HEK293 (cell line): ENCODE data around the gene CLDN16.

Experiments
- CTCF ChIA-PET: fragments of 350-600 bp; formaldehyde crosslinking; extraction: SDS; loops from one replicate; lab custom pipeline; 2021; ENCODE audit warnings: antibody characterized with exemption; lab: Yijun Ruan, JAX
- POLR2A ChIA-PET: fragments of 300-600 bp; formaldehyde crosslinking; extraction: SDS; loops from one replicate; lab custom pipeline; 2020; ENCODE audit warnings: antibody characterized with exemption, inconsistent platforms; lab: Yijun Ruan, JAX
- H3K27ac ChIP-seq: fragments of 200-500 bp; sonication (Bioruptor generic); 2 replicates; pipeline ENCODE4 v1.5.1; 2014; ENCODE audit warnings: low read depth, low read length, control low read depth, inconsistent platforms; ENCODE audit errors: extremely low read depth
- H3K36me3 ChIP-seq, 2 experiments: fragments of 200-500 bp in 1 of 2; sonication (Bioruptor generic) in 1 of 2; 1 replicate in 1 of 2; 2 replicates in 1 of 2; pipeline ENCODE4 v1.5.1; 2014 to 2017; ENCODE audit warnings: inconsistent platforms in 2 of 2, low read length in 2 of 2; ENCODE audit not compliant: control insufficient read depth in 2 of 2, insufficient read depth in 1 of 2
- H3K4me1 ChIP-seq: fragments of 200-500 bp; sonication (Bioruptor generic); 2 replicates; pipeline ENCODE4 v1.5.1; 2014; ENCODE audit warnings: mild to moderate bottlenecking, low read length, inconsistent platforms; ENCODE audit not compliant: control insufficient read depth, insufficient read depth
- H3K4me3 ChIP-seq: 2 replicates; pipeline ENCODE4 v1.5.1; 2011; ENCODE audit warnings: low read depth, mild to moderate bottlenecking, control low read depth, low read length, moderate library complexity
- H3K9me3 ChIP-seq: fragments of 200-500 bp; sonication (Bioruptor generic); 2 replicates; pipeline ENCODE4 v1.5.1; 2014; ENCODE audit warnings: low read depth, low read length, inconsistent platforms; ENCODE audit not compliant: control insufficient read depth, insufficient read depth
- BCL11B ChIP-seq: fragments of 450-650 bp; formaldehyde crosslinking; IDR thresholded peaks from 2 replicates; pipeline ENCODE4 v1.5.1; 2016; ENCODE audit warnings: low read depth, missing biosample characterization, missing genetic modification characterization
- OVOL3 ChIP-seq: fragments of 450-650 bp; formaldehyde crosslinking; IDR thresholded peaks from 2 replicates; pipeline ENCODE4 v1.5.1; 2016; ENCODE audit warnings: missing biosample characterization, missing genetic modification characterization
- ZBTB26 ChIP-seq: fragments of 450-650 bp; formaldehyde crosslinking; optimal IDR thresholded peaks from 2 replicates; pipeline ENCODE3; 2016; ENCODE audit warnings: missing biosample characterization, mild to moderate bottlenecking, missing genetic modification characterization
- ZNF133 ChIP-seq: fragments of 450-650 bp; formaldehyde crosslinking; IDR thresholded peaks from 2 replicates; pipeline ENCODE4 v1.5.1; 2016; ENCODE audit warnings: missing biosample characterization, missing genetic modification characterization
- ZNF155 ChIP-seq: fragments of 450-650 bp; formaldehyde crosslinking; IDR thresholded peaks from 2 replicates; pipeline ENCODE4 v1.5.1; 2016; ENCODE audit warnings: missing biosample characterization, missing genetic modification characterization
- ZNF239 ChIP-seq: fragments of 450-650 bp; formaldehyde crosslinking; IDR thresholded peaks from 2 replicates; pipeline ENCODE4 v1.5.1; 2016; ENCODE audit warnings: missing biosample characterization, missing genetic modification characterization
- ZNF350 ChIP-seq: fragments of 450-650 bp; formaldehyde crosslinking; IDR thresholded peaks from 2 replicates; pipeline ENCODE4 v1.5.0; 2017; ENCODE audit warnings: missing biosample characterization, mild to moderate bottlenecking, missing genetic modification characterization
- ZNF404 ChIP-seq: fragments of 450-650 bp; formaldehyde crosslinking; IDR thresholded peaks from 2 replicates; pipeline ENCODE4 v1.5.1; 2017; ENCODE audit warnings: missing biosample characterization, missing genetic modification characterization
- ZNF473 ChIP-seq: fragments of 450-650 bp; formaldehyde crosslinking; IDR thresholded peaks from 2 replicates; pipeline ENCODE4 v1.5.1; 2017; ENCODE audit warnings: missing biosample characterization, missing genetic modification characterization
- ZNF501 ChIP-seq: fragments of 450-650 bp; formaldehyde crosslinking; IDR thresholded peaks from 2 replicates; pipeline ENCODE4 v1.5.1; 2016; ENCODE audit warnings: missing biosample characterization, missing genetic modification characterization
- ZNF521 ChIP-seq: fragments of 450-650 bp; formaldehyde crosslinking; IDR thresholded peaks from 2 replicates; pipeline ENCODE4 v1.5.1; 2017; ENCODE audit warnings: missing biosample characterization, mild to moderate bottlenecking, missing genetic modification characterization
- ZNF558 ChIP-seq: fragments of 450-650 bp; formaldehyde crosslinking; IDR thresholded peaks from 2 replicates; pipeline ENCODE4 v1.5.1; 2016; ENCODE audit warnings: missing biosample characterization, missing genetic modification characterization
- ZNF621 ChIP-seq: fragments of 450-650 bp; formaldehyde crosslinking; IDR thresholded peaks from 2 replicates; pipeline ENCODE4 v1.5.1; 2017; ENCODE audit warnings: missing biosample characterization, missing genetic modification characterization
- ZNF654 ChIP-seq: fragments of 450-650 bp; formaldehyde crosslinking; IDR thresholded peaks from 2 replicates; pipeline ENCODE4 v1.5.1; 2016; ENCODE audit warnings: low read depth, missing biosample characterization, missing genetic modification characterization
- ZNF658 ChIP-seq: fragments of 450-650 bp; formaldehyde crosslinking; IDR thresholded peaks from 2 replicates; pipeline ENCODE4; 2016; ENCODE audit warnings: missing biosample characterization, missing genetic modification characterization
- ZNF670 ChIP-seq: fragments of 450-650 bp; formaldehyde crosslinking; IDR thresholded peaks from 2 replicates; pipeline ENCODE4 v1.5.1; 2016; ENCODE audit warnings: missing biosample characterization, missing genetic modification characterization, low read depth
- ZNF707 ChIP-seq: fragments of 450-650 bp; formaldehyde crosslinking; IDR thresholded peaks from 2 replicates; pipeline ENCODE4 v1.5.1; 2016; ENCODE audit warnings: missing biosample characterization, missing genetic modification characterization
- ZNF768 ChIP-seq: fragments of 450-650 bp; formaldehyde crosslinking; IDR thresholded peaks from 2 replicates; pipeline ENCODE4 v1.5.1; 2018; ENCODE audit warnings: missing biosample characterization, mild to moderate bottlenecking, missing genetic modification characterization
- ZNF785 ChIP-seq: fragments of 450-650 bp; formaldehyde crosslinking; IDR thresholded peaks from 2 replicates; pipeline ENCODE4 v1.5.1; 2016; ENCODE audit warnings: missing biosample characterization, missing genetic modification characterization
- ZNF791 ChIP-seq: fragments of 450-650 bp; formaldehyde crosslinking; IDR thresholded peaks from 2 replicates; pipeline ENCODE4 v1.5.1; 2016; ENCODE audit warnings: missing biosample characterization, missing genetic modification characterization
- ZSCAN23 ChIP-seq: fragments of 450-650 bp; formaldehyde crosslinking; IDR thresholded peaks from 2 replicates; pipeline ENCODE4 v1.5.1; 2016; ENCODE audit warnings: missing biosample characterization, missing genetic modification characterization
- TF ChIP-seq, protein P1 (sequence below): fragments of 450-650 bp; formaldehyde crosslinking; IDR thresholded peaks from 2 replicates; pipeline ENCODE4 v1.5.1; 2016; ENCODE audit warnings: missing biosample characterization, missing genetic modification characterization
- TF ChIP-seq, protein P2 (sequence below): fragments of 450-650 bp; formaldehyde crosslinking; IDR thresholded peaks from 2 replicates; pipeline ENCODE4 v1.5.1; 2016; ENCODE audit warnings: missing biosample characterization, missing genetic modification characterization, low read depth
- TF ChIP-seq, protein P3 (sequence below): fragments of 450-650 bp; formaldehyde crosslinking; IDR thresholded peaks from 2 replicates; pipeline ENCODE4 v1.5.1; 2016; ENCODE audit warnings: missing biosample characterization, missing genetic modification characterization, borderline replicate concordance
- TF ChIP-seq, protein P4 (sequence below): fragments of 450-650 bp; formaldehyde crosslinking; IDR thresholded peaks from 2 replicates; pipeline ENCODE4 v1.5.1; 2016; ENCODE audit warnings: missing biosample characterization, missing genetic modification characterization
- TF ChIP-seq, protein P5 (sequence below): fragments of 450-650 bp; formaldehyde crosslinking; IDR thresholded peaks from 2 replicates; pipeline ENCODE4 v1.5.1; 2016; ENCODE audit warnings: missing biosample characterization, missing genetic modification characterization

CLDN16 gene

GRCh38 chr3:190368881-190369280 lies 19.1 kb upstream of the CLDN16 start:
- CTCF ChIA-PET, result interaction anchor here (0.8 kb wide), 1 partner anchor 145 kb away, joined by 3 read pairs; the partner anchor contains the start of gene IL1RAP

GRCh38 chr3:190369668-190370295 lies 18.2 kb upstream of the CLDN16 start:
- H3K27ac ChIP-seq, result no peak overlapping the region
- no peaks in the 10 kb centered on the region for H3K4me1 ChIP-seq
- no peaks in the 10 kb centered on the region for H3K36me3 ChIP-seq
- POLR2A ChIA-PET, result no interaction called here
- no peak for TF ChIP-seq ZSCAN23 (tag by site-specific recombination)
- no peak for TF ChIP-seq ZNF791 (tag by site-specific recombination)
- TF ChIP-seq ZNF658 (tag by site-specific recombination), result no peak
- no peak for TF ChIP-seq ZNF670 (tag by site-specific recombination)
- TF ChIP-seq, protein P1, sequence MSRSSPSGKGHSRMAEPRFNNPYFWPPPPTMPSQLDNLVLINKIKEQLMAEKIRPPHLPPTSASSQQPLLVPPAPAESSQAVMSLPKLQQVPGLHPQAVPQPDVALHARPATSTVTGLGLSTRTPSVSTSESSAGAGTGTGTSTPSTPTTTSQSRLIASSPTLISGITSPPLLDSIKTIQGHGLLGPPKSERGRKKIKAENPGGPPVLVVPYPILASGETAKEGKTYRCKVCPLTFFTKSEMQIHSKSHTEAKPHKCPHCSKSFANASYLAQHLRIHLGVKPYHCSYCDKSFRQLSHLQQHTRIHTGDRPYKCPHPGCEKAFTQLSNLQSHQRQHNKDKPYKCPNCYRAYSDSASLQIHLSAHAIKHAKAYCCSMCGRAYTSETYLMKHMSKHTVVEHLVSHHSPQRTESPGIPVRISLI (tag by site-specific recombination), result no peak
- TF ChIP-seq ZNF521 (tag by site-specific recombination), result no peak
- no peak for TF ChIP-seq ZNF501
- no peak for TF ChIP-seq ZNF473 (tag by site-specific recombination)
- no peak for TF ChIP-seq ZNF350 (tag by site-specific recombination)
- TF ChIP-seq, protein P2, sequence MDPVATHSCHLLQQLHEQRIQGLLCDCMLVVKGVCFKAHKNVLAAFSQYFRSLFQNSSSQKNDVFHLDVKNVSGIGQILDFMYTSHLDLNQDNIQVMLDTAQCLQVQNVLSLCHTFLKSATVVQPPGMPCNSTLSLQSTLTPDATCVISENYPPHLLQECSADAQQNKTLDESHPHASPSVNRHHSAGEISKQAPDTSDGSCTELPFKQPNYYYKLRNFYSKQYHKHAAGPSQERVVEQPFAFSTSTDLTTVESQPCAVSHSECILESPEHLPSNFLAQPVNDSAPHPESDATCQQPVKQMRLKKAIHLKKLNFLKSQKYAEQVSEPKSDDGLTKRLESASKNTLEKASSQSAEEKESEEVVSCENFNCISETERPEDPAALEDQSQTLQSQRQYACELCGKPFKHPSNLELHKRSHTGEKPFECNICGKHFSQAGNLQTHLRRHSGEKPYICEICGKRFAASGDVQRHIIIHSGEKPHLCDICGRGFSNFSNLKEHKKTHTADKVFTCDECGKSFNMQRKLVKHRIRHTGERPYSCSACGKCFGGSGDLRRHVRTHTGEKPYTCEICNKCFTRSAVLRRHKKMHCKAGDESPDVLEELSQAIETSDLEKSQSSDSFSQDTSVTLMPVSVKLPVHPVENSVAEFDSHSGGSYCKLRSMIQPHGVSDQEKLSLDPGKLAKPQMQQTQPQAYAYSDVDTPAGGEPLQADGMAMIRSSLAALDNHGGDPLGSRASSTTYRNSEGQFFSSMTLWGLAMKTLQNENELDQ (tag by site-specific recombination), result no peak
- no peak for TF ChIP-seq ZBTB26 (tag by site-specific recombination)
- no peak for TF ChIP-seq ZNF558 (tag by site-specific recombination)
- TF ChIP-seq, protein P3, sequence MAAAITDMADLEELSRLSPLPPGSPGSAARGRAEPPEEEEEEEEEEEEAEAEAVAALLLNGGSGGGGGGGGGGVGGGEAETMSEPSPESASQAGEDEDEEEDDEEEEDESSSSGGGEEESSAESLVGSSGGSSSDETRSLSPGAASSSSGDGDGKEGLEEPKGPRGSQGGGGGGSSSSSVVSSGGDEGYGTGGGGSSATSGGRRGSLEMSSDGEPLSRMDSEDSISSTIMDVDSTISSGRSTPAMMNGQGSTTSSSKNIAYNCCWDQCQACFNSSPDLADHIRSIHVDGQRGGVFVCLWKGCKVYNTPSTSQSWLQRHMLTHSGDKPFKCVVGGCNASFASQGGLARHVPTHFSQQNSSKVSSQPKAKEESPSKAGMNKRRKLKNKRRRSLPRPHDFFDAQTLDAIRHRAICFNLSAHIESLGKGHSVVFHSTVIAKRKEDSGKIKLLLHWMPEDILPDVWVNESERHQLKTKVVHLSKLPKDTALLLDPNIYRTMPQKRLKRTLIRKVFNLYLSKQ (tag by site-specific recombination), result no peak
- no peak overlapping the region for H3K4me3 ChIP-seq
- CTCF ChIA-PET, result no interaction called here
- no peaks in the 10 kb centered on the region for H3K9me3 ChIP-seq

More at GRCh38 chr3:190368881-190369280, 19.1 kb upstream of the CLDN16 start:
- no peak for TF ChIP-seq ZNF785 (tag by site-specific recombination)
- TF ChIP-seq ZNF239 (tag by site-specific recombination), result no peak
- TF ChIP-seq ZNF707 (tag by site-specific recombination), result no peak
- no peak for TF ChIP-seq ZNF521 (tag by site-specific recombination)
- TF ChIP-seq OVOL3, result no peak
- TF ChIP-seq, protein P4, sequence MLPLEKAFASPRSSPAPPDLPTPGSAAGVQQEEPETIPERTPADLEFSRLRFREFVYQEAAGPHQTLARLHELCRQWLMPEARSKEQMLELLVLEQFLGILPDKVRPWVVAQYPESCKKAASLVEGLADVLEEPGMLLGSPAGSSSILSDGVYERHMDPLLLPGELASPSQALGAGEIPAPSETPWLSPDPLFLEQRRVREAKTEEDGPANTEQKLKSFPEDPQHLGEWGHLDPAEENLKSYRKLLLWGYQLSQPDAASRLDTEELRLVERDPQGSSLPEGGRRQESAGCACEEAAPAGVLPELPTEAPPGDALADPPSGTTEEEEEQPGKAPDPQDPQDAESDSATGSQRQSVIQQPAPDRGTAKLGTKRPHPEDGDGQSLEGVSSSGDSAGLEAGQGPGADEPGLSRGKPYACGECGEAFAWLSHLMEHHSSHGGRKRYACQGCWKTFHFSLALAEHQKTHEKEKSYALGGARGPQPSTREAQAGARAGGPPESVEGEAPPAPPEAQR (tag by site-specific recombination), result no peak
- TF ChIP-seq, protein P5, sequence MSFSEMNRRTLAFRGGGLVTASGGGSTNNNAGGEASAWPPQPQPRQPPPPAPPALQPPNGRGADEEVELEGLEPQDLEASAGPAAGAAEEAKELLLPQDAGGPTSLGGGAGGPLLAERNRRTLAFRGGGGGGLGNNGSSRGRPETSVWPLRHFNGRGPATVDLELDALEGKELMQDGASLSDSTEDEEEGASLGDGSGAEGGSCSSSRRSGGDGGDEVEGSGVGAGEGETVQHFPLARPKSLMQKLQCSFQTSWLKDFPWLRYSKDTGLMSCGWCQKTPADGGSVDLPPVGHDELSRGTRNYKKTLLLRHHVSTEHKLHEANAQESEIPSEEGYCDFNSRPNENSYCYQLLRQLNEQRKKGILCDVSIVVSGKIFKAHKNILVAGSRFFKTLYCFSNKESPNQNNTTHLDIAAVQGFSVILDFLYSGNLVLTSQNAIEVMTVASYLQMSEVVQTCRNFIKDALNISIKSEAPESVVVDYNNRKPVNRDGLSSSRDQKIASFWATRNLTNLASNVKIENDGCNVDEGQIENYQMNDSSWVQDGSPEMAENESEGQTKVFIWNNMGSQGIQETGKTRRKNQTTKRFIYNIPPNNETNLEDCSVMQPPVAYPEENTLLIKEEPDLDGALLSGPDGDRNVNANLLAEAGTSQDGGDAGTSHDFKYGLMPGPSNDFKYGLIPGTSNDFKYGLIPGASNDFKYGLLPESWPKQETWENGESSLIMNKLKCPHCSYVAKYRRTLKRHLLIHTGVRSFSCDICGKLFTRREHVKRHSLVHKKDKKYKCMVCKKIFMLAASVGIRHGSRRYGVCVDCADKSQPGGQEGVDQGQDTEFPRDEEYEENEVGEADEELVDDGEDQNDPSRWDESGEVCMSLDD (tag by site-specific recombination), result no peak
- TF ChIP-seq BCL11B, result no peak
- TF ChIP-seq ZNF404 (tag by site-specific recombination), result no peak
- TF ChIP-seq ZNF768 (tag by site-specific recombination), result no peak
- no peak for TF ChIP-seq ZNF155
- TF ChIP-seq ZNF621 (tag by site-specific recombination), result no peak
- TF ChIP-seq ZNF133, result no peak
- TF ChIP-seq ZNF654 (tag by site-specific recombination), result no peak
- H3K4me1 ChIP-seq, result no peaks in the 10 kb centered on the region
- POLR2A ChIA-PET, result no interaction called here
- H3K9me3 ChIP-seq, result no peaks in the 10 kb centered on the region
- H3K4me3 ChIP-seq, result no peak overlapping the region
- no peaks in the 10 kb centered on the region for H3K36me3 ChIP-seq
- no peak overlapping the region for H3K27ac ChIP-seq
